22Rv1 (cell line): Measurements from ENCODE around the gene CNTNAP2.

ENCODE experiments used
- ZFX ChIP-seq: fragments of 450-650 bp; IDR thresholded peaks from 2 replicates; pipeline ENCODE4 v1.6.1; 2017; ENCODE audit warnings: antibody characterized with exemption, borderline replicate concordance
- TF ChIP-seq, protein P1 (sequence below): fragments of 450-650 bp; IDR thresholded peaks from 2 replicates; pipeline ENCODE4 v1.5.1; 2017; ENCODE audit warnings: mild to moderate bottlenecking

GRCh38 chr7:147984265-147984664 is 1867.7 kb downstream of the CNTNAP2 start:
- TF ChIP-seq, protein P1, sequence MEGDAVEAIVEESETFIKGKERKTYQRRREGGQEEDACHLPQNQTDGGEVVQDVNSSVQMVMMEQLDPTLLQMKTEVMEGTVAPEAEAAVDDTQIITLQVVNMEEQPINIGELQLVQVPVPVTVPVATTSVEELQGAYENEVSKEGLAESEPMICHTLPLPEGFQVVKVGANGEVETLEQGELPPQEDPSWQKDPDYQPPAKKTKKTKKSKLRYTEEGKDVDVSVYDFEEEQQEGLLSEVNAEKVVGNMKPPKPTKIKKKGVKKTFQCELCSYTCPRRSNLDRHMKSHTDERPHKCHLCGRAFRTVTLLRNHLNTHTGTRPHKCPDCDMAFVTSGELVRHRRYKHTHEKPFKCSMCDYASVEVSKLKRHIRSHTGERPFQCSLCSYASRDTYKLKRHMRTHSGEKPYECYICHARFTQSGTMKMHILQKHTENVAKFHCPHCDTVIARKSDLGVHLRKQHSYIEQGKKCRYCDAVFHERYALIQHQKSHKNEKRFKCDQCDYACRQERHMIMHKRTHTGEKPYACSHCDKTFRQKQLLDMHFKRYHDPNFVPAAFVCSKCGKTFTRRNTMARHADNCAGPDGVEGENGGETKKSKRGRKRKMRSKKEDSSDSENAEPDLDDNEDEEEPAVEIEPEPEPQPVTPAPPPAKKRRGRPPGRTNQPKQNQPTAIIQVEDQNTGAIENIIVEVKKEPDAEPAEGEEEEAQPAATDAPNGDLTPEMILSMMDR: no peak
- no peak for TF ChIP-seq ZFX
